Measurements from ENCODE around the gene MBD3L2. TPM values are rescaled to one million over a fixed set of nuclear protein-coding genes. Genes with fewer than 3 reads are reported as not detected.

MBD3L2 gene
- total RNA-seq = not detected in 2 replicates

DNA sequence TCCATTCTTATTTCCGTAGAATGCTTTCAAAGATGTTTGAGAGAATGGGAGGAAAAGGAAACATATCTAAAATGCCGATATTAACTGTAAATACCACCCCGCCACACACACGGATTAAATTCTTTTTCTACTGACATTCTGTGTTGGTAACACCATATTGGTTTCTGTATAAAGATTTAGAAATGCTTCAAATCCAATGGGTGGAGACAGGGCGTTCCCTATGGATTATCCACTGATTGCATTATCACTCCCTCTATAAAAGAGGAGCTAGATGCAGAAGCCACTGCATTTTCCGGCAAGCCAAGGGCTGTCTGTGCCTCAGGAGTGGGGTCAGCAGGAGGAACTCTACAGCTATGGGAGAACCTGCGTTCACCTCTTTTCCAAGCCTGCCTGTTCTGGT lies at the start of gene MBD3L2:
TSS of gene MBD3L2 (plus strand) at position 301 of the 400 bp plus-strand sequence. CDS start at position 354, 53 bp downstream.

DNA sequence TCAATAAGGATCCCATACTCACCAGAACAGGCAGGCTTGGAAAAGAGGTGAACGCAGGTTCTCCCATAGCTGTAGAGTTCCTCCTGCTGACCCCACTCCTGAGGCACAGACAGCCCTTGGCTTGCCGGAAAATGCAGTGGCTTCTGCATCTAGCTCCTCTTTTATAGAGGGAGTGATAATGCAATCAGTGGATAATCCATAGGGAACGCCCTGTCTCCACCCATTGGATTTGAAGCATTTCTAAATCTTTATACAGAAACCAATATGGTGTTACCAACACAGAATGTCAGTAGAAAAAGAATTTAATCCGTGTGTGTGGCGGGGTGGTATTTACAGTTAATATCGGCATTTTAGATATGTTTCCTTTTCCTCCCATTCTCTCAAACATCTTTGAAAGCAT lies 27.8 kb upstream of the MBD3L2 start, which contains the start of gene MBD3L2B:
TSS of gene MBD3L2B (minus strand) at position 101 of the 400 bp plus-strand sequence. CDS start at position 67, 34 bp downstream.

DNA sequence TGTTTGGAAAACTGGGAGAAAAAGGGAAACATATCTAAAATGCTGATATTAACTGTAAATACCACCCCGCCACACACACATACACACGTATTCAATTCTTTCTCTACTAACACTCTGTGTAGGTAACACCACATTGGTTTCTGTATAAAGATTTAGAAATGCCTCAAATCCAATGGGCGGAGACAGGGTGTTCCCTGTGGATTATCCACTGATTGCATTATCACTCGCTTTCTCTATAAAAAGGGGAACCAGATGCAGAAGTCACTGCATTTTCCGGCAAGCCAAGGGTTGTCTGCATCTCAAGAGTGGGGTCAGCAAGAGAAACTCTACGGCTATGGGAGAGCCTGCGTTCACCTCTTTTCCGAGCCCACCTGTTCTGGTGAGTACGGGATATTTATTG lies 18.8 kb upstream of the MBD3L2 start, which contains the start of gene MBD3L5:
TSS of gene MBD3L5 (plus strand) at position 301 of the 400 bp plus-strand sequence. CDS start at position 335, 34 bp downstream.

DNA sequence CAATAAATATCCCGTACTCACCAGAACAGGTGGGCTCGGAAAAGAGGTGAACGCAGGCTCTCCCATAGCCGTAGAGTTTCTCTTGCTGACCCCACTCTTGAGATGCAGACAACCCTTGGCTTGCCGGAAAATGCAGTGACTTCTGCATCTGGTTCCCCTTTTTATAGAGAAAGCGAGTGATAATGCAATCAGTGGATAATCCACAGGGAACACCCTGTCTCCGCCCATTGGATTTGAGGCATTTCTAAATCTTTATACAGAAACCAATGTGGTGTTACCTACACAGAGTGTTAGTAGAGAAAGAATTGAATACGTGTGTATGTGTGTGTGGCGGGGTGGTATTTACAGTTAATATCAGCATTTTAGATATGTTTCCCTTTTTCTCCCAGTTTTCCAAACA lies 9.0 kb upstream of the MBD3L2 start, which contains the start of gene MBD3L4:
TSS of gene MBD3L4 (minus strand) at position 101 of the 400 bp plus-strand sequence. CDS start at position 66, 35 bp downstream.

DNA sequence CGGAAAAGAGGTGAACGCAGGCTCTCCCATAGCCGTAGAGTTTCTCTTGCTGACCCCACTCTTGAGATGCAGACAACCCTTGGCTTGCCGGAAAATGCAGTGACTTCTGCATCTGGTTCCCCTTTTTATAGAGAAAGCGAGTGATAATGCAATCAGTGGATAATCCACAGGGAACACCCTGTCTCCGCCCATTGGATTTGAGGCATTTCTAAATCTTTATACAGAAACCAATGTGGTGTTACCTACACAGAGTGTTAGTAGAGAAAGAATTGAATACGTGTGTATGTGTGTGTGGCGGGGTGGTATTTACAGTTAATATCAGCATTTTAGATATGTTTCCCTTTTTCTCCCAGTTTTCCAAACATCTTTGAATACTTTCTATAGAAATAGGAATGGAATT lies 9.5 kb downstream of the MBD3L2 start, which contains the start of gene MBD3L3:
TSS of gene MBD3L3 (minus strand) at position 101 of the 400 bp plus-strand sequence. CDS start at position 30, 71 bp downstream.

DNA sequence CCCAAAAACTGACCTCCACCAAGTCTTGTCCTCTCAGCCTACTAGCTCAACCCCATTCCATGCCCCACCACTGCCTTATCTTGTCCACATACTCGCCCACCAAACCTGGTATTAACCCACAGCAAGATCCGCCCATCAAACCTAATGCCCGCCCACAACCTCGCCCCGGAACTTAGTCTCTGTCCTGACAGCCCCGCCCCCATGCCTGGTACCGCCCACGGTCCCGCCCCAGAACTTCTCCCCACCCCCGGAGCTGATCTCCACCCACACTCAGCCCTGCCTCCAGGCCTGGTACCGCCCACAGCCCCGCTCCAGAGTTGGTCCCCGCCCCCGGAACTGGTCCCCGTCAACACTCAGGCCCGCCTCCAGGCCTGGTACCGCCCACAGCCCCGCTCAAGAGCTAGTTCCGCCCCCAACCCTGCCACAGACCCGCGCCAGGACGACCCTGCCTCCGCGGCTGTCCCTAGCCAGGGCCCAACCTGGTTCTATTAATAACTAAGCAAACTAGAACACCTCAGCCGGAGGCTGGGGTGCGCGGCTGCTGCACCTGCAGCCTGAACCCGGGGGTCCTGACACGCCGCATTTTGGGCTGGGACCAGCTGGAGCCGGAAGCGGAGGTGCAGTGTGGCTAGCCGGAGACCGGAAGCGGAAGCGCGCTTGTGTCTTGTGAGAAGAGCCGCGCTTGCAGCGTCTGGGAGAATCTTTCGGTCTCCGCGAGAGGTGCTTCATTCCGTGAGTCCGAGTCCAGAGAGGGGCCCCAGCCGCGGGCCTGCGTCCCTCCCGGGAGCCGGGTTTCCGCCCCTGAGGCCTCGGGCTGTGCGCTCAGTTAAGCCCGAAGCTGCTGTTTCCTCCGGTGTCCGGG lies 20.2 kb downstream of the MBD3L2 start, which contains the start of gene ZNF557:
TSS of gene ZNF557 (plus strand) at position 662 of the 862 bp plus-strand sequence. CDS start 5,372 bp downstream, outside the sequence.

Other genes with a start within 250 kb of the MBD3L2 start
- not detected in 2 replicates for gene ADGRE1, start 161.7 kb upstream of the MBD3L2 start, total RNA-seq
- not detected in 2 replicates for gene MBD3L2B, start 27.9 kb upstream of the MBD3L2 start, total RNA-seq
- not detected in 2 replicates for gene MBD3L5, start 18.7 kb upstream of the MBD3L2 start, total RNA-seq
- gene MBD3L4, start 9.1 kb upstream of the MBD3L2 start, total RNA-seq = not detected in 2 replicates
- gene MBD3L3, start 9.4 kb downstream of the MBD3L2 start, total RNA-seq = not detected in 2 replicates
- 17.5 and 20.2 TPM in 2 replicates for gene ZNF557, start 20.4 kb downstream of the MBD3L2 start, total RNA-seq
- 13.1 and 28.9 TPM in 2 replicates for gene INSR, start 245.1 kb downstream of the MBD3L2 start, total RNA-seq

All from uterine smooth muscle cell (primary cell).